Astrocyte of the hippocampus (primary cell): ENCODE data around the gene TNIK.

Experiments used
- DNase-seq: peaks from one replicate; pipeline ENCODE4 v3.0.0; 2011; ENCODE audit warnings: low read depth, low spot score

The TNIK gene

DNA sequence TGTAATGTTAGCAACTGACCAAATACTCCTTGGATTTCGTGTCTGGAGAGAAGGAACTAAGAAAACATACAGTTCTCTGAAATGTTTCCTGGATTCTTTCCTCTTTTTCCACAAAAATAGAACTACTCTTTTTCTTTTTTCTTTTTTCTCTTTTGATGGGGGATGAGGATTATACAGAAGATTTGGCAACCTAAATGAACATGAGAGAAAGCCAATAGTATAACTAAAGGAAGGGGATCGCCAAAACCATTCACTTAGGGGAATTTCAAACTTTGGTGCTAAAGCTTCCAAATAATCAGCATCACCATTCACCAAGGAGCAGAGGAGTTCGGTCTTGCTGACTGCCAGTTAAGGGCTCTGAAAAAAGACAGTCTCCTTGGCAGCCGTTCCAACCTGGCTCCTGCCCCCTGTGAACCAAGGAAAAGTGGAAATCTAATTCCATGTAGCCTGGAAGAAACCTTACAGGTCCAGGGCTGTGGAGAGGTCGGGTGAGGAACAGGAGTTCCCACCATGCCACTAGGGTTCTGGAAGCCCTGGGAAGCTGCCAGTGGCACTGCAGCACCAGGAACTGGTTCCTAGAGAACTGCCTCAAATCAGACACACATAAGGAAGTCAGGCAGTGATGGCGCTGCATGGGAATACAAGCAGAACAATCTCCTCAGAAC is 176.9 kb downstream of the TNIK start:
- no peak for DNase-seq

DNA sequence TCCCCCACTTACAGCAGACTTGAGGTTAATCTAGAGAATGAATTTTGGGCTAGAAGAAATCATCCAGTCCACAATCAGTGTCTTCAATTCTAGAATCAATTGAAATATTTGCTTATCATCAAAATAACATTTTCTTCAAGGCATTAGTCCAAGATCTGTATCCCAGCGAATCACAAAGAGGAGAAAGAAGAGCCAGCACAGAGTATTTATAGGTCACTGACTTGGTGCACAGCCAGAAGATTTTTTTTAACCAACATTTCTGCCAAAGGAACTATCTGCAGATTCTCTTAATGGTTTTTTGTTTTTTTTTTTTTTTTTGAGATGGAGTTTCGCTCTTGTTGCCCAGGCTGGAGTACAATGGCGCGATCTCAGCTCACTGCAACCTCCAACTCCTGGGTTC is 178.2 kb downstream of the TNIK start:
- peak; percentile 61 for DNase-seq

DNA sequence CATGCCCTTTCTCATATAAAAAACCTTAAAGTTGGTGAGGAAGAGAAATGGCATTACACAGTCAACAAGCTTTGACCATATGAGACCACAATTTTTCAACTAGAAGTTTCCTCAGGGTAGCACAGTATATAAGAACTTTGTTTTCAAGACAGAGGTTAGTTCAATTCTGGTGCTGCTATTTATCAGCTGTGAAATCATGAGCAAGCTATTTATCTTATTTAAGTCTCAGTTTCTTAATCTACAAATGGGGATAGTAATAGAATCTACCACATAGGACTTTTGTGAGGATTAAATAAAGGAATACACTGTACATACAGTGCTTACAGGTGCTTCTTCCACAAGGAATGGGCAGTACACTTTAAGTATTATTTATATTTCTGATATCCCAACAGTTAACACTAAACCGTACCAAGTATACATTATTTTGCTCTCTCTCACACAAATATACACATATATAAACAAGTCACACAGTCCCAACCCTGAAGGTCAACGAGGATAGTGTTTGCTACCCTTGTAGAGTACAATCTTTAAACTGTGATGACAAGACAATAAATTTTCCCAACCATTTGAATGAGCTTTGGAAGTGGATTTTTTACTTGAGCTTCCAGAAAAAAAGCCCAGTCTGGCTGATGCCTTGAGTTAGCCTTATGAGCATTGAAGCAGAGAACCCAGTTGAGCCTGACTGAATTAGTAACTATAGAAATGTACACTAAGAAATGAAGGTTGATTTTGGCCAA is 178.8 kb downstream of the TNIK start:
- no peak for DNase-seq

DNA sequence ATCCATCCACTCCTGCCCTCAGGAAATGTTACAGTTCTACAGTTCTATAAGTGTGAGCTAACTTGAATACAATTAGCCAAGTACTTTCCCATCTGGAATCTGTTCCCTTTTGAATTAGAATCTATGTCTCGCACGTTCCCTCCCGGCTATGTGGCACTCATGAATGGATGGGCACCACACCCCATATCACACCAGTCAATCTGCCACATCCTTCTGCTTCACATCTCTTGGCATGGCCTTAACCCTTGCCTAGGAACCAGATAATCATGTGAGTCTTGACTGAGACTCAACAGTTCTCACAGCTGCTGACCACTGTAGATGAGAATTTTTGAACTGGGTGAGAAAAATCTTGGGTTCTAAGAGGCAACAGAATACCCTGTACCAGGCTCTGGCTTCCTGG is 180.2 kb downstream of the TNIK start:
- no peak for DNase-seq

DNA sequence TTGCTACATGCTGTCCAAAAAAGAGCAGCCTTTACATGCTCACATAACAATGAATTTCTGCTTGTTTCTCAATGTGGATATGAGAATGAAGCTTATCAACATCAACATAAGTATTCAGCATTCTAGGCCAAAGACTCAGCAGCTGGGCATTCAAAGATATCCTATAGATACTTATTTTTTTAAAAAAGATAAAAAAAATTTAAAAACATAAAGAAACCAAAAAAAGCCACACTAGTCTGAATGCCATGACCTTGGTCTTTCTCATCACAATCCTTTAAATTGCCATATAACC is 182.0 kb downstream of the TNIK start:
- DNase-seq, result no peak

DNA sequence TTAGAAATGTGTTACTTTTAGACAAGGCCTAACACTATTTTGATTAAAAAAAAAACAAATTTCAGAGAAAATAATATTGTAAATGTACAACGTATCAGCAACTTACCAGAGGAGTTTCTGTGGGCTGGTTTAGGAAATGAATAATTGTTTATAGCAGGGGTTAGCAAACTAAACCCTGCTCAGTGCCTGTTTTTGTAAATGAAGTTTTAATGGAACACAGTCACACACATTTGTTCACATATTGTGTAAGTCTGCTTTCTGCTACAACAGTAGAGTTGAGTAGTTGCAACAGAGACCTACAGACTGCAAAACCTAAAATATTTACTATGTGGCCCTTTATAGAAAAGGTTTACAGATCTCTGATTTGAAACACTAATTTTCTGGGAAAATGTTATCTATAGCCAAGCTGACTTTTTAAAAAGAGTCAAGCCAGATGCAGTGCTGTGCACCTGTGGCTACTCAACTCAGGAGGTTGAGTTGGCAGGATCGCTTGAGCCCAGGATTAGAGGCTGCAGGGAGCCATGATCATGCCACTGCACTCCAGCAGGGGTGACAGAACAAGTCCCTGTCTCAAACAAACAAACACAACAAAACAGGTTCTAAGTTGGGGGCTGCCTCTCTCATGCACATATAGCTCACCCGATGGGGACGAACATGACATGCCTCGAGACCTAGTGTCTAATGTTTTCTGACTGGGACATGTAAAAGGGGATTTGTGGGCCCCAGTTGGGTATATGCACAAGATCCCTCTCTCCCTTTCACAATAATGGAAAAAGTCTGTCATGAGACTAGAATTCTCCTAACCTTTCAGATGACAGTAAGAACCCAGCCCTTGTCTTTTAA is 182.5 kb downstream of the TNIK start:
- DNase-seq, result no peak

DNA sequence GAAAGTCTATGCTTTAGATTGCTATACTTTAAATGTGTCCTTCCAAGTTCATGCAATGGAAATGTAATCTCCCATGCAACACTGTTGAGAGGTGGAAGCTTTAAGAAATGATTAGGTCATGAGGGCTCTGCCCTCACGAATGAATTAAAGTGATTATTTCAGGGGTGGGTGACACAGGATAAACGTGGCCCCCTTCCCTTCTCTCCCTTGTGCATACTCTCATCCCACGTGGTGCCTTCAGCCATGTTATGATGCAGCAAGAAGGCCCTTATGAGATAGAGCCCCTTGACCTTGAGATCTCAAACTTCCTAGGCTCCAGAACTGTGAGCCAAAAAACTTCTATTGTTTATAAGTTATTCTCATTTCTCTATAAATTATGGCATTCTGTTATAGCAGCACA is 183.3 kb downstream of the TNIK start:
- DNase-seq, result no peak

DNA sequence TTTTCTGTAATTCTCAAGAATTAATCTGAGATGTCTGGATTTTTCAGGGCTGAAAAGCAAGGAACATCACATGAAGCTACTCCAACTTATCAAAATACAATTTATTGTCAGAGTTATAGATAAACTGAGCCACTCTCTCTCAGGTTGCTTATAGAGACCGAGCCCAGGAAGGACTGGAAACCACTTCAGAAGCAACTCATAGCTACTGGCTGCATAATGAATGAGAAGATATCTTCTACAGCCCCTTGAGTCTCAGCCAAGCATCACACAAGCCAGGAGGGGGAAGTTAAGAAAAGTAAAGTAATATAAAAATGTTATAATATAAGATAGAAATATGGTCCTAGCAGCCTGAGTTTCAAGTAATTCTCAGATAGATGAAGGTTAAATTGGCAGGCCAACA is 186.0 kb downstream of the TNIK start:
- DNase-seq, result no peak

DNA sequence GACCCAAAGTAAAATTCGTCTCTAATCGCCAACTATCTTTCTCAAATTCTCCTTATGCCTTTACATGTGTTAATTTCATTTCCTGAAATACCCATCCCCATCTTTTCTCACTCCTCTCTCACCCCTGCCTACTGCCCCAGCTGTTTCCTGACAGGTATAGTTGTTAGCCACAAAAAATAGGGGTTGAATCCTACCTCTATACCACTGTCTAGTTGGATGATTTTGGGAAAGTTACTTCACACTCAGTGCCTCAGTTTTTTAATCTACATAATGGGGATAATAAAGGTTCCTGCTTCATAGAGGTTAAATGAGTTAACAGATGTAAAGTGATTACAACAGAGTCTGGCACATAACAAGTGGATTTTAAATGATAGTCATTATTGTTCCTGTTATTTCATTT is 189.7 kb downstream of the TNIK start:
- no peak for DNase-seq

DNA sequence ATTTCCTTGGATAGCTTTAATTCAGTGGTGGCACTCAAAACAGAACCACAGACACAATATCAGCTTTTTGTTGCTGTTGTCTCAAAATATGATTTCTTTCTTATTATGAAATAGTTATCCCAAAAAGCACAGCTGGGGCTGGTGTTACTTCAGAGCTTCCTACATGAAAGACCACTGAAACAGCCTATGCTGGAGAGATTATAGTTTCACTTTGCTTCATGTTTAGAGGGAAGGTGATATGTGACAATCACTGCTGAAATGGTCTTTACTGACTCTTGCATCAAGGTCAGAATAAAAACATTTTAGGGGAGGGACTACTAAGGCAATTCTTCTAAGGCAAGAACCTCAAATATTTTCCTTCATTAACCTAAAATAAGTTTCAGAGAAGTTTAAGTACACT is 190.7 kb downstream of the TNIK start:
- DNase-seq, result no peak

DNA sequence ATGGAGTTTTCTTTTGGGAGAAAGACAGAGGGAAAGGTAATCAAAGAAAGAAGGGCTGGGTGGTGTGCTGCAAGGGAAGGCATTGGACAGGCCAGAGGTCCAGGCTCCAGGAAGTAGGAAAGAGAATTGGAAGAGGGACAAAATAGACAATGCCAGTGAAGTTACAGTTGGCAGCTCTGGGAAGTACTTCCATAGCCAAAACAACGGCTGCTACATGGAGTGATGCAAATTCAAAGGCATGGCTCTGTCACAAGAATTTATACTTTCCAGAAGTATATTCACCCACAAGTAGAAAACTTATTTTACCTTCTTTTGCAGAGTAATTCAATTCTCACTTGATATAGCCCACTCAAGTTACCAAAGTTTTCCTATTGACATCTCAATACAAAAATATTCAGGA is 191.5 kb downstream of the TNIK start:
- no peak for DNase-seq

DNA sequence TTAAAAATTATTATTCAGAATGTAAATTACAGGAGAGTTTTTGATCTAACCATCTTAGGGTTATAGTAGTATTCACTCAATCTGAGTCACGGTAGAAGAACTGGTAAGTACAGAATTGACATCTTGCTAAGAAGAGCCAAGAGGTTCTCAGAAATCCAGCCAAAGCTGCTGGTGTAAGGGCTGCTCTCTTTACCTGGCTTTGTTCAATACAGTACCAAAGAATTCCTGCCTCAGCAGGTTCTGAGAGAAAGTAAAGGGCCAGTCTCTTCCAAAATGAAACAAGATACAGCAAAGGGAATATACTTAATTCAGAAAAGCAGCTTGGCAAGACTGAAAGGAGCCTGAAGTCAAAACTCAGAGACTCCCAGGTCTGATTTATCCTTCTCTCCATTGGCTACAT is 193.1 kb downstream of the TNIK start:
- DNase-seq, result no peak

DNA sequence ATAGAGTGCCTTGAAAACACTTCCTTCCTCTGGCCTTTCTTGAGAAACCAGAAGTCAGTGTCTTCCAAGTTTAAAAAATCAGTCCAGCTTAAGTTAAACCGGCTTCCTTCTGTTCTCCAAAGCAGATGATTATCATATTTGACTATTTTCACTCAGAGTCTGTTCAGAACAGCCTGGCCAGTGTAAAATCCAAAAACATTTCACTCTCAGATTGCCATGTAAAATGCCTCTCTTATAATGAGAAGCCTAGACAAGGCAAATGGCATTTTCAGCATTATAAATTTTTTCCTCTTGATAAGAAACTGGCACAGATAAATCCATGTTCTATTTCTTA is 193.5 kb downstream of the TNIK start:
- DNase-seq, result no peak

DNA sequence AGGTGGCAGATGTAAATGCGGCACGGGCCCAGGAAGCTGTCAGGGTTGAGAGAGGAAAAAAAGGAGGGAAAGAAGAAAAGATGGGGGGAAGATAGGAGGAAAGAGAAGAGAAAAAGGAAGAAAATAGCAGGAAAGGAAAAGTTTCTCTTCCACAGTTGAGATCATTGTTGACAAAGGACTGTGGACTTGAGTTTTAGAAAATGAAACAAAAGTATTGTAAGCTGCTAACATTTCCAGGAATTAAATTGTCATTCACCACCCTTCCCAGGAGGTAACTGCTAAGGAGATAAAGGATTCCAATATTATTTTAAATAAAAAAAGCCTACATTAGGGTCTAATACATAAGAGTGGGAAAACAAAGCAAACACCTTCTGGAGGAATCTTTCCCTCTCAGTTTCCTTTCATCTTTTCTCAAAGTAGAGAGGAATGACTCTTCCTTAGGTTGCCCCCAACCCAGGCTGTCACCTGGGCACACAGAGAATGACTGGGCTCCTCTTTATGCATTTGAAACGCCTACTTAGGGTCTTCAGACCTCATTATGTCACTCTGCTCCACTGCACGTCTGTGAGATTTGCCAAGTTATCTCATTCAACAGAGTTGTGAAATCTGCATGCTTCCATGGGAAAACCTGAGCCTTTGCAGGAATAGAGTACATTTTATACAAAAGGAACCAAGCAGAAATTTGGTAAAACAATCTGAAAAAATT is 194.0 kb downstream of the TNIK start:
- no peak for DNase-seq

DNA sequence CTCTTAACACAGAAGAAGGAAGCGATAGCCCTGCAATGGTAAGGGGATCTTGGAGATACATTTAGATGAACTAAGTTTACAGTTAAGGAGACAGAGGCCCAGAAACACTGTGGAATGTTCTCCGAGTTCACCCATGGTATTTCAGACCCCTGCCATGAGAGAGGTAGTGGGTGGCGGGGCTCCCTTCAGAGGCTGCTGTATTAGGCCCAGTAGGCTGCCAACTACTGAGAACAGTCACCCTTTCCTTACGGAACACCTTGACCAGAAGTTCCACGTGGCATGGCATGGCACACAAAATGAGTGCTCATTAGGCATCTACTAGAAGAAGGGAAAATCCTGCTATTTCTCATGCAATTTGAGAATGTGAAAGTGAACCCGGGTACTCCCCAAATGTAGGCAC is 195.4 kb downstream of the TNIK start:
- DNase-seq, result no peak

DNA sequence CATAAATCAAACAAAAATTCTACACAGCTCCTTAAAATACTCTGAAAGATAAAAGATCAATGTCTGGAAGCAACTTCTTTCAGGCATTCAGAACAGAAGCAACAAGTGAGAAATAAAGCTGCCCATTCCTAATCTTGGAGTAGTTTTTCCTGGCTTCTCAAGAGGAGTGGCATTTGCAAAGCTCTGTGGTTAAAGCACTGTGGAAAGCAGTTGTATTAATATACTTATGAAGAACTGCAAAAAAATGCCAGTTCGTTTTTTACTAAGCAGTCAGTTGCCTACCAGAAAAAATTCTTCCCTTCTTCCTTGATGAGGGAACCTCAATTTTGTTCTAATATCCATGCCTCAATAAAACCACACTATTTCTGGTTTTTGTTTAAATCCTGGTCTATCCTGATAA is 197.8 kb downstream of the TNIK start:
- peak; percentile 31 for DNase-seq

DNA sequence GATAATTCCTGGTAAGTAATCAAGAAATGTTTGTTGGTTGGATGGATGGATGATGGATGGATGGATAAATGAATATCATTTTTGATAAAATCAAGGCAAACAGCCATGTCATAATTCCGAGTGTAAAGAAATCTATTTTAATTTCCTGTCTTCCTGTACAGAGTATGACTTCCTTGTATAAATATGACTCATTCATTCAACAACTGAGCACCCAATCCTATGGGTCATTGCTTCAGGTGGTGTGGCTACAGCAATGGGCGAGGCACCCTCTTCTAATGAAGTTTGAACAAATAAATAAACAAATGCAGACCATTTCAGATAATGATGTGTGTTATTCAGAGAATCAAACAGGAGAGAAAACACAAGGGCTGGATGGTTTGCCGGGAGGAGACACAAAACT is 198.7 kb downstream of the TNIK start:
- no peak for DNase-seq

DNA sequence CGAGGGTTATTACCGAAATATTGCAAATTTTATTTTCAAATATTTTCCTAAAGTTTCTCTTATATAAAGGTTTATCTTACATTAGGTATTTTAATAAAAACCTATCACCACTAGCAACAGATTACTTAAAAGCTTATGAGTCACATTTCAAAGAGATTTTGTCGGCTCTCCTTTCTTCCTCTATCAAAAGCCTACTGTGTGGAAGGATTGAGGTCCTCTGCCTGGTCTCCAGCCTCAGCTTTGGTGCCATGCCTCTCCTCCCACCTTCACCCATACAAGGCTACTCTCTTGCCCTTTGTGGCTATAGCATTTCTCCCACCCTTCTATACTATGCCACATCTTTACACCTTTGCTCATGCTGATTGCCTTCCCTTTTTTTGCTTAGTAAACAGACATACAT is 199.3 kb downstream of the TNIK start:
- no peak for DNase-seq

DNA sequence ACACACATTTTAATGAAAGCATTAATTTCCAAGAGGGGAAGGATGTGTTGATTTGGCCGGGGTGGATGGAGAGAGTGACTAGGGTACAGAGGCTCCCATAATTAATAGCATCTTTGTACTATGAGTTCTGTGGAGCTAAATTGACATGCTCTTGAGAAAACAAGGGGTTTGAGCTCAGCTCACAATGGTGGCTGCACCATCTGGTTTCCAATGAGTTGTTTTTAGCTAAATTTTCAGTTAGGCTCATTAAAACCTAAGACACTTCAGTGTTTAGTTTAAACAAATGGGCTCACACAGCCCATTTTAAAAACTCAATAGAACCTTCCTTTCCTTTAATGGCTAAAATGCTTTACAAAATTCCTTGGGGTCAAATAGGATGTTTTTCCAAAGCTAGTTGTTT is 199.7 kb downstream of the TNIK start:
- DNase-seq, result no peak

DNA sequence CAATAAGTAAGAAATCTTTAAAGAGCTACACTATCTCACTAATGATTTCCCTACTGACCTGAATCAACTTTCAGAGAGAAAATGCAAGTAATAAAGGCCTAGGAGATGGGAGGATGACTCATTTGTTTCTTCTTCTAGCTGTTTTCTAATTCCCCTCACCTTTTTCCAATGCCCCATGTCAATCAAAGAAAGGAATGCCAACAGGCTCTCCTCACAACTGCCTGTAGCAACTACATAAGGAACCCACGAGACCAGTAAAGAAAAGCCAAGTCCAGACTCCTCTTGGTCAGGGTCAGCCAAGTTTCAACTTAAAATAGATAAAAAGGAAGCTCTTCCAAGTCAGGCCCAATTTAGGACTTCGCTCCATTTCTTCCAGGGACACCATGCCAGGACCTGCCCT is 201.9 kb downstream of the TNIK start:
- DNase-seq, result peak; percentile 62

DNA sequence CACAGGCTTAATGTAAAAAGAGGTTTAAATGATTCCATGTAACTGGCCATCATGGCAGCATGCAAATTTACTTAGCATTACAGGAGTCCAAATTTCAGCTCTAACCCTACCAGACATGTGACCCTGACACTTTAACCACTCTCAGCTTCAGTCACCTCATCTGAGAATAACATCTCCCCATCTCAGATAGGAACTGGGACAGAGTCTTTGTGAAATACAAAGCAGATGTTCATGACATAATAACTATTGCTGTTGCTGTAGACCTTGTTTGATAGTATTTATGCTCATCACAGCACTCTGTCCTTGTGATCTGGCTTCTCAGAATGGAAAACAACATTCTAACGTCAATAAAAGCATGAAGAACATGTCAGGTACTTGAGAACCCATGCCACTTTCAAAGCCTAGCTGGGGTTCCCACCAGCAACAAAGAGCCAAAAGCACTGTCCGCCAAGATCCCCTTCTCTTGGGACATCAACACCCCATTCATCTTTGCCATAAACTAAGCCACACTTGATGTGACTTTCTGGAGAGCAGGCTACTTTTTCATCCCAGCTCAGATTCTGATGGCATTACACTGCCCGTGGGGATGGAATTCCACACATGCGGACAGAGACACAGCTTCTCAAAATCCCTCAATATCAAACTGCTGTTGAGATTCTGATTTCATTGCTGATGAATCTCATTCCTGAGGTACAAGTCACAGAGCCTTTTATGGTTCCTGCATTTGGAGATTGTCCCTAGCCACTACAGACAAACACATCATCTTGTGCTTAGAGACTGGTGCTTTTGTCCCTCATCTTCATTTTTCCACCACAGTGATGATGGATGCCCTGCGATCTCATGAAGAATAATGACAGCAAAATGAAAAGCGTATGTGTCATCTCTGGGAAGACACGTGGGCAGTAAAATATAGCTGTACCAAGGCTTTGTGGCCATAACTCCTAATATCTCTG is 202.7 kb downstream of the TNIK start:
- peak; percentile 72 for DNase-seq
